GM18498 (cell line): Measurements from ENCODE around the gene TMEM154.

Experiments
- ATAC-seq: cut with Tn5 transposase; IDR thresholded peaks from one replicate; pipeline ENCODE4 v1.9.1; 2021; ENCODE audit warnings: mild to moderate bottlenecking, moderate library complexity; ENCODE audit not compliant: unreplicated experiment

The TMEM154 gene

GRCh38 chr4:152635851-152636250 lies 43.9 kb downstream of the TMEM154 start:
- ATAC-seq: no peak

DNA sequence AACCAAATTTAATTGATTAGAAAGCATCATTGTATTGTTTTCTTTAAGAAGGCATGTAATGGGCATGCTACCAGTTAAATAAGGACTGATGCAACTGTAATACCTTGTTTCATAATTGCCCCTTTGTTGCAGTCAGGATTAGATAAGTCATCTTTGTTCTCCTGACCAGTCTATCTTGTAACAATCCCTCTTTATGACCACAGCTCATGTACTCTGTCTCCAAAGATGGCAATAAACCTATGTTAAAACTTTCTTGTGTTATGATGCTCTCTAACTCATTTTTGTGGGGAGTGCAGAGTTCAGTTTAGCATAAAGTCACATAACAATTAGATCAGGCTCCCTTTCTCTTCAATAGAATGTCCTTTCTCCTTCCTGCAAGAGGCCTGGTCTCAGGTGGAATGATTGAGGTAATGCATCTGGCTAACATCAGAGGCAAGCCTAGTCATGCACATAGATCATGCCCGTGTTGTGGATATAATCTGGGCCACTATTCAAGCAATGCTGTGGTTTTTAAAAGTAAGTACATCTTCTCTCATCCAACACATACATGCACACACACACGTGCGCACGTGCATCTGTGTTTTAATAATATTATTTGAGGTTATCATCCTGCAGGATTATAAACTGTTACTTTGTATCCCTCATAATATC lies 45.6 kb downstream of the TMEM154 start:
- ATAC-seq: no peak

DNA sequence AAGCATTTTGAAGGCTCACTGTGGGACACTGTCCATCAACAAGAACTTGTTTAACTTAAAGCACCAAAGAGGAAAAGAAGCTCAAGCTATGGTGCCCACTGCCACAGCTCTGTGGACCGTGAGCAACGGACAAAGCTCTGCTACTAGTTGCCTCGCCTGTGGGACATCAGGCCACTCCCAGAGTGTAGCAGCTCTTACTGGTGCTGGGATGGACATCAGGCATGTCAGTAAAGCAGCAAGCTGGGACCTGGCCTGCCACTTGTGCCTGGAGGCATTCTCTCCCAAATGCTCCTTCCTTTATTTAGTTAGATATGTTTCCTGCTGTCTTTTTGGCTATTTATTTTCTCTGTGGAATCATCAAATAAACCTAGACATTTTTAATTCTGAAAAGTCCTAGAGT lies 46.7 kb downstream of the TMEM154 start:
- no peak for ATAC-seq

- no peak for ATAC-seq
Observed at GRCh38 chr4:152630324-152630723, 49.5 kb downstream of the TMEM154 start.

GRCh38 chr4:152629908-152630307 lies 49.9 kb downstream of the TMEM154 start:
- no peak for ATAC-seq

GRCh38 chr4:152628128-152628527 lies 51.7 kb downstream of the TMEM154 start:
- ATAC-seq: no peak

DNA sequence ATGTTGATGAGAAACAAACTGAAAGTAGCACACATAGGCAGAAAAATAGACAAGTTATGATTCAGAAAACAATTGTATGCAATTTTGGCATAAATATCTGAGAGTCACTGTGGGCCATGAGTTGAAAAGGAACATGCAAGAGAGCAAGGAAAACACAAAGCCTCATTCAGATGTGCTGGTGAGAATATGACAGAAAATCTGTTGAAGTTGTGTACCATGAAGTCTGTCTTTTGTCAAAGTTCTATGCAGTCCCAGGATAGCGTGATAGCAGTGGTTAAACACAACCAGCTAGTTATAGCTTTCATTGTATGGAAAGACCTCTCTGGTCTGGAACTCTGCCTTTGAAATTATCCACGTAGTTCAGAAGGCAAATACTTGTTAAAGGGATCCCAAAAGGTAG lies 53.0 kb downstream of the TMEM154 start:
- ATAC-seq: no peak

- ATAC-seq: no peak
Observed at GRCh38 chr4:152620915-152621314, 58.9 kb downstream of the TMEM154 start.

GRCh38 chr4:152620218-152620617 lies 59.6 kb downstream of the TMEM154 start:
- ATAC-seq: no peak

DNA sequence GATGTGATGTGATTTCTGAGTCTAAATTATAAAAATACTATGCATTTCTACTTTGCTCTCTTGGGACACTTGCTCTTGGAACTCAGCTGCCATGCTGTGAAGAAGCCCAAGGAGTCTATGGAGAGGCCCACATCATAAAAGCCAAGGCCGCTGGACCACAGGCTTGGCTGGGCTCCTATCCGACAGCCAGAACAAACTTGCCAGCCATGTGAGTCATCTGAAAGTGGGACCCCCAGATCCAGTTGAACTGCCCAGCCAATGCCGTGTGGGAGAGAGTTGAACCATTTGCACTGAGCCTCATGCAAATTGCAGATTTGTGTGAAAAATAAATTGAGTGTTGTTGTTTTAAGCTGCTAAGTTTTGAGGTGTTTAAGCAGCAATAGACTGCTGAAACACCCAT lies 60.2 kb downstream of the TMEM154 start:
- no peak for ATAC-seq

DNA sequence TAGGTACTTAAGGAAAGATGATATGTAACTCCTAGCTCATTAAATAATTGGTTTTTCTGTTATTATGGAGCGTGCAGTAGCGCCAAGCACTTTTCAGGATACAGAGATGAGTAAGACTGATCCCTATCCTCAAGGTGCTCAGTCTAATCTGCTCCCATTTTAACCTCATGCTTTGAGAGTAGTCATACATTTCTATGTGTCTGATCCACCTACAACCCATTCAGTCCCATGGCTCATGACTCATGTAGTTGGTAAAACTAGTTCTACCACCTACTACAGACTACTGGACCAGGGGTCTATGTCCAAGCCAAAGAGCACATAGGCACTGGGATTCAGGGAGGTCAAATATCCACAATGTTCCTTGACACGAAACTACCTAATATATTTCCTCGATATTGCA lies 60.8 kb downstream of the TMEM154 start:
- no peak for ATAC-seq

DNA sequence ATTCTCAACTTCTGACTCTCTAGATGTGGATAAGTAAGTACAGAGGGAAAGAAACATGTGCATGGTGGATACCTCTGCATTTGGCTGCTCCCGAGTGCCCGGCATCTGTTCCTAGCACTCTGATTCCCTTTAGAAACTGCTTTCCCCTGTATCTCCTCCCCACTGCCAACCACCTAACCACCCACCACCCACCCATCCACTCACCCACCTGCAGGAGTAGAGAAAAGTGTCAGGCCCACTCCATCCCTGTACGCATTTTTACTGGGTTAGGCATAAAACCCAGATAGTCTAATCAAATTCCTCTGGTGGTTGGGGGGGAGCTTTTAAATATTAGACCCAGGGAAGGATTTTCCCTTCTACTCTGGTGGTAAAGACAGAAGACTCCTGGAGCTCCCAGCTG lies 63.0 kb downstream of the TMEM154 start:
- no peak for ATAC-seq

- ATAC-seq: no peak
Observed at GRCh38 chr4:152613841-152614721, 65.7 kb downstream of the TMEM154 start.

DNA sequence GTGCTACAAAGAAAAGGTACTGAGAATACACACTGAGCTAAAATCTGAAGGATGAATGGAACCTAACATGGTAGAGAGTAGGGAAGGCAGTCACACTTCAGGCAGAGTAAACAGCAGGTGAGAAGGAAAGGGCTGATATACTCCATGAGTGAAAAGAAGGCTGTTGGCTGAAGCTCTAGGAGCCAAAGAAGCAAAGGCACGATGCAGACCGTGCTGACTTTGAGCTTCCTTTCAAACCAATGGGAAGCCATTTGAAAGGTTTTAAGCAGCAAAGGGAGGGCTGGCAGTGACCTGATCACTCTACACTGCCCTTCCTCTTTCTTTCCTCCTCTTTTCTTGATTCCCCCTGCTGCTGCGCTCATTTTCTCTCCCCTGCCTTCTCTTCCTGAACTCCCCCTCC lies 66.4 kb downstream of the TMEM154 start:
- no peak for ATAC-seq

DNA sequence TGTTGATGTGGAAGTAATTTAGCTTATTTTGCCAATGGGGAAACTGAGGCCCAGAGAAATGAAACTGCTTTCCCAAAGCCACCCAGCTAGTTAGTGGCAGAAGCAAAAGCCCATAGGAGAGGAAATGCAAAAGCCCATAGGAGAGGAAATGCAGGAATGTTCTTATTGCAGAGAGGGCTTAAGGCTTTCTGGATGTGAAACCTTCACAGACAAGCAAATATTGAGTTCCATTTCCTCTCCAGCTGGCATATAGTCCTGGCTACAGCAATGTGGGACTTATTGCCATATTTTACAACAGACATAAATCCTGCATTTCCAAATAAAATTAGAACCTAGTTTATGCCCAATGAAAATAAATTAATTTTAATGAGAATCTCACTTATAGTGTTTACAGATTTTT lies 69.7 kb downstream of the TMEM154 start:
- ATAC-seq: no peak

DNA sequence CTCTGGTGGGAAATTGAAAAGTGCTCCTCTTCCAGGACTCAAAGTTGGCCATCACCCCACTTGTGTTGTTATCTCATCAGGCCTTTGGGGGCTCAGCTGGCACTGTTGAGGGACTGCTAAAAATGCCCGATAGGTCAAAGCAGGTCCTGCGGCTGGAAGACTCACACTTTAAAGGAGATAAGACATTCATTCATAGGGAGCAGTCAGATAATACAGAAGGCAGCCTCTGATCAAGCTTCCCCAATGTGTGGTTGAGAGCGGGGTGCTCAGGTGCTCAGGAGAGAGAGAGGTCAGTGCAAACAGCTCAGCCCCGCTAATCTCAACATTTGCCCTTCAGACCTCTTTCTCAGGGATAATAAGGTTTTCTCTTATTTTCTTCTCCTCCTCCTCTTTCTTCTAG lies 70.3 kb downstream of the TMEM154 start:
- ATAC-seq: no peak

DNA sequence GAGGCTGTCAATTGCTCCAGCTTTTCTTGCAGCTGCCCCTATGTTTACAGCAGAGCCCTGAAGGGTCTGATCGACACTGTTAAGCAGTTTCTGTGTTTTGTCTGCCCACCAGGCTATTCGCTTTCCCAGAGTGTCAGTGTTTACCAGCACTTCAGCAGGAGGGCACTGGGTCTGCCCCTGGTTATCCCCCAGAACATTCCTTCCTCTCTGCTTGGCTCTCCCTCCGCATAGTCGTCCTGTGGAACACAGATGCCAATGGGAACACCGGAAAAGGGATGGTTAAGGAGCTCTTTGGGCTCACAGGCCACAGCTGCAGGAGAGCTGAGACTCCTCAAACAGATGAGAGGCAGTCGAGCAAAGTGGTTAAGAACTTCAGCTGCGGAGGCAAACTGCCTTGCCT lies 72.6 kb downstream of the TMEM154 start:
- no peak for ATAC-seq

- ATAC-seq: no peak
Observed at GRCh38 chr4:152606753-152607152, 73.0 kb downstream of the TMEM154 start.

DNA sequence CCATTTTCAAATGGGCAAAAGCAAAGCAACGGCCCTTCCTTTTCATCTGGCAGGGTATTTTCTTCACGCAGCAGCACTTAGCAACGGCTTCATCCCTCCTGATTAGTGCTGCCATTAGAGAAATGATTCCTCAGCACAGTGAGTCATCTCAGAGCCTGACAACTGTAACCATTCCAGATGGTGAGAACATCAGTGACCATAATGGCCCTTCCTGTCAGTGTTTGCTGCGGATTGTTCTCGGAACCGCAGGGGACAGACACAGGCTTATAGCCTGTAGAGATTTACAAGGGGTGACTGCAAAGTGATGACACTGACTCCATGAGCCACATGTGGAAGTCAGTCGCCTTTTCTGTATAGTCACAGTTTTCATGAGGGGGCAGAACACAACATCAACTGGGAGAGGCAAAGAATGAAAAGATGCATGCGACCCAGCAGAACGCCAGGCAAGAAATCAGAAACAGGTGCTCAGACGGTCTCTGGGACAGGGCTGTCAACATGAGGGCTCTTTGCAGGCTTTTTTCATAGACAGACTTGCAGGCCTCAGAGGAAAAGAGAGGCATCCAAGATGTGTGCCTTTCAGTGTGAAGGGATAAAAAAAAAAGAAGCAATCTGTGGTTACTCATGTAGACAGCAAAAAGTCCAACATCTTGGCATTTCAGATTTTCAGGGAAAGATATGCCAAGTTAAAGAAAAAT lies 74.0 kb downstream of the TMEM154 start:
- no peak for ATAC-seq

- no peak for ATAC-seq
Observed at GRCh38 chr4:152605031-152605430, 74.8 kb downstream of the TMEM154 start.

DNA sequence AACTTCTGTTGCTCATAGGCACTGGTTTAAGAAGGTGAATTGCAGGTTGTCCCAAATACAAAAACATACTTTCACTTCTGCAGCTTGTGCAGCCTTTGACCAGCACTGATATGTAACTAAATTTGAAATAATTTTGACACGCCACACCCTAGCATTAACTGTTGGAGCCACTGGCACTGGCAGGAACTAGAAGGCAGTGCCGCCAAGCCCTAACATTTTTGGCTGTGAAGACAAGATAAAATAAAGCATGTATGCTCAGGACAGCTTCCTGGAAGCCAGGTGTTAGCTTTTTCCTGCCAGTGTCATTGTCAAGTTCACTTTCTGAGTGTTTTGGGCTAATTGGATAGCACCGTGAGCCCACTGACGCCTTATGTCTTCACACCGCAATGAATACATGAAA lies 78.6 kb downstream of the TMEM154 start:
- no peak for ATAC-seq

DNA sequence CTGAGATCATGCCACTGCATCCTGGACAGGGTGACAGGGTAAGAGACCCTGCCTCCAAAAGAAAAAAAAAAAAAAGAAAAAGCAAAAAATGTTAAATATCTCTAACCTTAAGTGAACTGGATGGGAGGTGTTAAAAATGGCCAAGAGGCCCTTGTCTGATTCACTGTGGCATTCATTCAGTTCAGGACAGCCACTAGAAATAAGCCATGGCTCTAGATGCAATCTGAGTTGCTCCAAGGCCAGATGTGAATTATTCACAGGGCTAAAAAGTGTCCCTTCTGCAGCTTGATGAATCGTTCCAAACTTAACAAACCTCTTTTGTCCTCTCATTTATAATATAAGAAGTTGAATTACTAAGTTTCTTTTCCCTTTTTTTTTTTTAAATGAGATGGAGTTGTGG lies 80.2 kb downstream of the TMEM154 start:
- ATAC-seq: no peak
